ENCODE measurements around the gene C1QTNF1.
A peak's percentile ranks its signal among the peaks of the same experiment; 100 is the strongest.

C1QTNF1 gene

GRCh38 chr17:79054200-79054960 is 30.4 kb downstream of the C1QTNF1 start:
- no peak for TF ChIP-seq SPI1 (IDR thresholded peaks at IDR 0.05; ENCODE audit: borderline replicate concordance, low read depth)
- no peak for TF ChIP-seq POLR2AphosphoS5 (IDR thresholded peaks at IDR 0.05; ENCODE audit: low read depth)
- no peak for TF ChIP-seq CTCF (IDR thresholded peaks at IDR 0.05; ENCODE audit: insufficient read depth, low read length)
- no peak for TF ChIP-seq REST (IDR thresholded peaks at IDR 0.05; ENCODE audit: insufficient replicate concordance, low read depth)
- TF ChIP-seq GABPA (IDR thresholded peaks at IDR 0.05; ENCODE audit: low read depth) = no peak
- Histone ChIP-seq H3K4me3 (replicated peaks; ENCODE audit: insufficient read depth, low read length) (no peak overlapping the region), H3K27ac (replicated peaks) (no peak overlapping the region), H3K27me3 (ENCODE audit: insufficient read depth, poor library complexity, severe bottlenecking) (no peaks in the 10 kb centered on the region)
- DNase-seq (ENCODE audit: low read depth in 1 of 2, low spot score in 1 of 2) = peak in 1 of 2 experiments; percentile 17

GRCh38 chr17:79055197-79055596 is 31.2 kb downstream of the C1QTNF1 start:
- DNase-seq (ENCODE audit: low read depth in 1 of 2, low spot score in 1 of 2) = no peak
- no peak overlapping the region for H3K27ac ChIP-seq (replicated peaks)
- H3K4me3 ChIP-seq (replicated peaks; ENCODE audit: insufficient read depth, low read length) = no peak overlapping the region
- TF ChIP-seq CTCF (IDR thresholded peaks at IDR 0.05; ENCODE audit: insufficient read depth, low read length) (no peak), SPI1 (IDR thresholded peaks at IDR 0.05; ENCODE audit: borderline replicate concordance, low read depth) (no peak)
- H3K27me3 ChIP-seq (ENCODE audit: insufficient read depth, poor library complexity, severe bottlenecking) = no peaks in the 10 kb centered on the region

- Histone ChIP-seq H3K27ac (replicated peaks) (peak overlapping the region; percentile 12; the same call in 1 of the 2 replicates), H3K27me3 (ENCODE audit: insufficient read depth, poor library complexity, severe bottlenecking) (no peaks in the 10 kb centered on the region), H3K4me3 (replicated peaks; ENCODE audit: insufficient read depth, low read length) (no peak overlapping the region)
- peak in 1 of 2 experiments; percentile 18 for DNase-seq (ENCODE audit: low read depth in 1 of 2, low spot score in 1 of 2)
- TF ChIP-seq GABPA (IDR thresholded peaks at IDR 0.05; ENCODE audit: low read depth) (no peak), POLR2AphosphoS5 (IDR thresholded peaks at IDR 0.05; ENCODE audit: low read depth) (no peak), REST (IDR thresholded peaks at IDR 0.05; ENCODE audit: insufficient replicate concordance, low read depth) (no peak), CTCF (IDR thresholded peaks at IDR 0.05; ENCODE audit: insufficient read depth, low read length) (no peak), SPI1 (IDR thresholded peaks at IDR 0.05; ENCODE audit: borderline replicate concordance, low read depth) (no peak)
Observed at GRCh38 chr17:79057737-79058385, 33.9 kb downstream of the C1QTNF1 start.
